ENCODE results near the gene RABEP2. TPM values are rescaled to one million over a fixed set of nuclear protein-coding genes. Genes with fewer than 3 reads are reported as not detected.
"Not testable (repeated sequence)": the region's sequence is repeated elsewhere in the genome, so short reads cannot be mapped to it uniquely, and the experiment has no call there.

RABEP2 gene
- total RNA-seq, 4 donors from 2014 or later: 70.6 to 394 (median 120) TPM

DNA sequence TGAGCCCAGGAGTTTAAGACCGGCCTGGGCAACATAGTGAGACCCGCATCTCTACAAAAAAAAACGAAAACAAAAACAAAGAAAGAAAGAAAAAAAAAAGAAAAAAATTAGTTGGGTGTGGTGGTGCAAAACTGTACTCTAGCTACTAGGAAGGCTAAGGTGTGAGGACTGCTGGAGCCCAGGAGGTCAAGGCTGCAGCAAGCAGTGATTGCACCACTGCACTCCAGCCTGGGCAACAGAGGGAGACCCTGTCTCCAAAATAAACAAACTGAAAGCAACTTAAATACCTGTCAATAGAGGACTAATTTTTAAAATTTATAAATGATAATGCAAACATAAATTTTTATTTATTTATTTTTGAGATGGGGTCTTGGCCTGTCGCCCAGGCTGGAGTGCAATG is 29.4 kb downstream of the RABEP2 start:
- no peak for DNase-seq
- H3K27ac ChIP-seq: no peak overlapping the region
- TF ChIP-seq, protein P1, sequence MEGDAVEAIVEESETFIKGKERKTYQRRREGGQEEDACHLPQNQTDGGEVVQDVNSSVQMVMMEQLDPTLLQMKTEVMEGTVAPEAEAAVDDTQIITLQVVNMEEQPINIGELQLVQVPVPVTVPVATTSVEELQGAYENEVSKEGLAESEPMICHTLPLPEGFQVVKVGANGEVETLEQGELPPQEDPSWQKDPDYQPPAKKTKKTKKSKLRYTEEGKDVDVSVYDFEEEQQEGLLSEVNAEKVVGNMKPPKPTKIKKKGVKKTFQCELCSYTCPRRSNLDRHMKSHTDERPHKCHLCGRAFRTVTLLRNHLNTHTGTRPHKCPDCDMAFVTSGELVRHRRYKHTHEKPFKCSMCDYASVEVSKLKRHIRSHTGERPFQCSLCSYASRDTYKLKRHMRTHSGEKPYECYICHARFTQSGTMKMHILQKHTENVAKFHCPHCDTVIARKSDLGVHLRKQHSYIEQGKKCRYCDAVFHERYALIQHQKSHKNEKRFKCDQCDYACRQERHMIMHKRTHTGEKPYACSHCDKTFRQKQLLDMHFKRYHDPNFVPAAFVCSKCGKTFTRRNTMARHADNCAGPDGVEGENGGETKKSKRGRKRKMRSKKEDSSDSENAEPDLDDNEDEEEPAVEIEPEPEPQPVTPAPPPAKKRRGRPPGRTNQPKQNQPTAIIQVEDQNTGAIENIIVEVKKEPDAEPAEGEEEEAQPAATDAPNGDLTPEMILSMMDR (IDR thresholded peaks at IDR 0.05): no peak
- TF ChIP-seq POLR2A (IDR thresholded peaks at IDR 0.05): no peak
- H3K4me1 ChIP-seq: no peaks in the 10 kb centered on the region
- H3K27me3 ChIP-seq: no peaks in the 10 kb centered on the region
- H3K36me3 ChIP-seq: no peaks in the 10 kb centered on the region
- no peak overlapping the region for H3K4me3 ChIP-seq
- no peaks in the 10 kb centered on the region for H3K9me3 ChIP-seq

DNA sequence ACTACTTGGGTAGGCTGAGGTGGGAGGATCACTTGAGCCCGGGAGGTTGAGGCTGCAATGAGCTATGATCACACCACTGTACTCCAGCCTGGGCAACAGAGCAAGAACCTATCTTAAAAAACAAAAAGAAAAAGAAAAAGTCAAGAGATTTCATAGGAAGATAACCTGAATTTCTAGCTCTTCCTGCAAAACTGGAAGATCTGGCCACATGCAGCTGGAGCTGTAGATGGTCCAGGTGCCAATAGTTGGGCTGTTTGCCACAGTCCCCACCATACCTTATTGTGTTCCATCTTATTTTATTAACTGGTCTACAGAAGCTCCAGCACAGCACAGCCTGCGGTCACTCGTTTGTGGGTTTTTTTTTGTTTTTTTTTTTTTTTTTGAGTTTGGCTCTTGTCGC is 31.7 kb downstream of the RABEP2 start:
- no peak overlapping the region for H3K27ac ChIP-seq
- H3K36me3 ChIP-seq: no peaks in the 10 kb centered on the region
- no peak overlapping the region for H3K4me3 ChIP-seq
- H3K27me3 ChIP-seq: no peaks in the 10 kb centered on the region
- no peak for TF ChIP-seq POLR2A (IDR thresholded peaks at IDR 0.05)
- TF ChIP-seq, protein P1 (IDR thresholded peaks at IDR 0.05): no peak
- H3K9me3 ChIP-seq: no peaks in the 10 kb centered on the region
- DNase-seq: no peak
- no peaks in the 10 kb centered on the region for H3K4me1 ChIP-seq

DNA sequence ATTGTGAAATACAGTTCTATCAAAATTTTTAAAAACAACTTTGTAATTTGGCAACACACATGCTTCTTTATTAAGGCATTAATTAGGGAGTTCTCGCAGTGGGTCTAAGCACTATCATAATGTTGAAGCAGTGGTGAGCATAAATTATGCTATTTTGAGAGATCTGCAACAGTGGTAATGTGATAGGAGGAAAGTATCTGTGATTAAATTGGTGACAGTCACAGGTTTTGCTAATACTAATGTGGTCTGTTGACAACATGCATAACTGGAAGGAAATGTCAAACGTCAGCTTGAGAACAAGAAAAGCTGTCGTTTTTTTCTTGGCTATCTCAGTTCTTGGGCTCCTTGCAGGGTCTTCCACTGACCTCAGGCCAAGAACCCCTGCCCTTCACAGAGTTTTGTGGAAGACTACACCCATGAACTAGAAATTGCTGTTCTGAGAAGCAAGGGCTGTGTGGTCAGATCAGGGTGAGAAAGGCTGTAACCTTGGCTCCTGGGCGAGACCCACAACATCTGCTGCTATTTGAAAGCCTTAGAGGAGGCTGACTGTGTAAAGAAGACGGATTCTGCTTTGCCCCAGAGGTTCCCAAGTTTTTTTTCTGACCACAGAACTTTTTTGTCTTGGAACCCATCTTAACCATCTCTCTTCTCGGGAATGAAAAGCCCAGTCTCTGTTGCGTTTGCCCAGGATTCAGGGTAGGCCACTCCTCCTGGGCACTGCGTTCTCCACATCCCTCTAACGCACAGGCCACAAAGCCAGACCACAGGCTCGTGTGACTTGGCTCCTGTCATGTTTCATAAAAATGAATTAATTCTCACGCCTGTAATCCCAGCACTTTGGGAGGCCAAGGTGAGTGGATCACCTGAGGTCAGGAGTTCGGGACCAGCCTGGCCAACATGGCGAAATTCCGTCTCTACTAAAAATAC is 32.8 kb downstream of the RABEP2 start:
- no peaks in the 10 kb centered on the region for H3K36me3 ChIP-seq
- H3K4me1 ChIP-seq: no peaks in the 10 kb centered on the region
- H3K9me3 ChIP-seq: no peaks in the 10 kb centered on the region
- no peak overlapping the region for H3K4me3 ChIP-seq
- no peak for DNase-seq
- no peak for TF ChIP-seq POLR2A (IDR thresholded peaks at IDR 0.05)
- TF ChIP-seq, protein P1 (IDR thresholded peaks at IDR 0.05): no peak
- H3K27ac ChIP-seq: no peak overlapping the region
- H3K27me3 ChIP-seq: no peaks in the 10 kb centered on the region

DNA sequence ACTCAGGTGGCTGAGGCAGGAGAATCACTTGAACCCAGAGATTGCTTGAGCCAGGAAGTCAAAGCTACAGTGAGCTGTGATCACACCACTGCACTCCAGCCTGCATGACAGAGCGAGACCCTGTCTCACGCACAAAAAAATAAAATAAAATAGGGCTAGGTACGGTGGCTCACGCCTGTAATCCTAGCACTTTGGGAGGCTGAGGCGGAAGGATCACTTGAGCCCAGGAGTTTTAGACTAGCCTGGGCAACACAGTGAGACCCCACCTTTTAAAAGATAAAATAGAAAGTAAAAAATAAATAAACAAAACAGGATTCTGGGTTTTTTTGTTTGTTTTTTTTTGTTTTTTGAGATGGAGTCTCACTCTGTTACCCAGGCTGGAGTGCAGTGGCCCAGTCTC is 34.7 kb downstream of the RABEP2 start:
- not testable (repeated sequence) for DNase-seq, H3K27ac ChIP-seq, H3K9me3 ChIP-seq, H3K4me3 ChIP-seq, H3K4me1 ChIP-seq, H3K36me3 ChIP-seq, H3K27me3 ChIP-seq

DNA sequence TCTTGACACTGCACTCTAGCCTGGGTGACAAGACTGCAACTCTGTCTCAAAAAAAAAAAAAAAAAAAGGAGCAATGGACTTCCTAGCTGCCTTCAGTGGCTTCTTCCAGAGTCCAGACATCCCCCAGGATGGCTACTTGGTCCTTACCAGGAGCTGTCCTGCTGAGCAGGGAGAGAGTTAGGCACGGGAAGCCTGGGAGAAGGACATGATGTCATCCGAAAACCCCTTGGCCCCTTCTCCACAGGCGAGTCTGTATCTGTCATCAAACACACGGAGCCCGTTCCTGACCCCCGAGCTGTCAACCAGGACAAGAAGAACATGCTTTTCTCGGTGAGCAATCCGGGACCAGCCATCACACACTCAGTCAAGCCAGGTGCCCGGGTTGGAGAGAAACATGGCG is 38.1 kb downstream of the RABEP2 start:
- H3K27ac ChIP-seq: no peak overlapping the region
- TF ChIP-seq, protein P1 (IDR thresholded peaks at IDR 0.05): no peak
- TF ChIP-seq POLR2A (IDR thresholded peaks at IDR 0.05): no peak
- no peaks in the 10 kb centered on the region for H3K27me3 ChIP-seq
- no peaks in the 10 kb centered on the region for H3K36me3 ChIP-seq
- no peaks in the 10 kb centered on the region for H3K9me3 ChIP-seq
- no peak overlapping the region for H3K4me3 ChIP-seq
- no peaks in the 10 kb centered on the region for H3K4me1 ChIP-seq
- DNase-seq: no peak

DNA sequence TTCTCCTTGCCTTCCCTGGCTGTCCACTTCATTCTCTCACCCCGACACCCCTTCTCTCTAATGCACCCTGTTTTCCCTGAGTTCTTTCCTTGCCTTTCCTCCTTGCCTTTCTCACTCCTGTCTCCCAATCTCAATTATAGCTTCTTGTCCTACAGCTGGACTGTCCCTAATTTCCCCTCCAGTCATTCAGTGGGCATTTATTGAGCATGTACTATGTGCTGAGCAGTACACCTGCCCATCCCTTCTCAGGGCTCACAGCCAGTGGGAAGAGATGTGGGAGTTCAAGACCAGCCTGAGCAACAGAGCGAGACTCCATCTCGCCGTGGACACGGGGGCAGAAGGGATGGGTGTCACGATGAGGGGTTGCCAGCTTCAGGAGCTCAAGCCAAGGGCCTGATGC is 41.0 kb downstream of the RABEP2 start:
- H3K27me3 ChIP-seq: no peaks in the 10 kb centered on the region
- peaks cover 0 to 12% (median 6%) of the 10 kb centered on the region in 4 donors for H3K4me1 ChIP-seq
- H3K9me3 ChIP-seq: no peaks in the 10 kb centered on the region
- no peak overlapping the region for H3K27ac ChIP-seq
- no peak overlapping the region for H3K4me3 ChIP-seq
- no peaks in the 10 kb centered on the region for H3K36me3 ChIP-seq
- DNase-seq: no peak
- TF ChIP-seq, protein P1 (IDR thresholded peaks at IDR 0.05): no peak
- TF ChIP-seq POLR2A (IDR thresholded peaks at IDR 0.05): no peak
